GM12878 (cell line): ENCODE measurements around the gene HTR2B. TPM values are rescaled to one million over a fixed set of nuclear protein-coding genes. Genes with fewer than 3 reads are reported as not detected.

Source experiments
- ATAC-seq: fragments of 200-7000 bp; cut with Tn5 transposase; 3 replicates; pipeline ENCODE4 v1.9.1; 2020; ENCODE audit warnings: mild to moderate bottlenecking, moderate library complexity
- BruUV-seq: library from RNA; stranded (reverse); fragments of 400-500 nt; replicated peaks from 2 replicates; lab custom pipeline; 2021; lab: Mats Ljungman, UMichigan
- CTCF ChIA-PET: fragments of 300-600 bp; sonication (Branson Sonifier 250); formaldehyde crosslinking; extraction: SDS; loops from one replicate; lab custom pipeline; 2021; ENCODE audit warnings: inconsistent platforms; lab: Yijun Ruan, JAX
- POLR2A ChIA-PET: fragments of 350-600 bp; formaldehyde crosslinking; extraction: SDS; loops from one replicate; lab custom pipeline; 2021; ENCODE audit warnings: inconsistent platforms; lab: Charles Lee
- RAD21 ChIA-PET: fragments of 300-600 bp; sonication (Branson Sonifier 250); formaldehyde crosslinking; loops from one replicate; lab custom pipeline; 2023; ENCODE audit warnings: antibody characterized with exemption; ENCODE audit not compliant: unreplicated experiment; lab: Charles Lee
- SMC1A ChIA-PET: fragments of 300-600 bp; sonication (Branson Sonifier 250); formaldehyde crosslinking; loops from one replicate; lab custom pipeline; 2023; ENCODE audit not compliant: unreplicated experiment, uncharacterized antibody; lab: Charles Lee
- DNase-seq: peaks from one replicate; pipeline ENCODE4 v3.0.0-alpha.2; 2011; ENCODE audit warnings: low read depth, low spot score
- FAIRE-seq: peaks from 3 replicates; lab custom pipeline; 2011; peaks lifted over from hg19 to GRCh38; lab: Jason Lieb, UNC
- H2AFZ ChIP-seq: 2 replicates; pipeline ENCODE4 v1.6.0; 2011; ENCODE audit warnings: low read depth, low read length, control low read depth; ENCODE audit not compliant: control insufficient read depth
- H3K27ac ChIP-seq: 2 replicates; pipeline ENCODE4 v1.5.1; 2011; ENCODE audit warnings: control low read depth; ENCODE audit not compliant: control insufficient read depth, insufficient read depth
- H3K27me3 ChIP-seq, 2 experiments: replicated peaks in 1 of 2; 2 replicates each; pipeline versions ENCODE4 v1.6.0 to v1.6.1; 2011; ENCODE audit warnings: low read length in 1 of 2; ENCODE audit not compliant: control insufficient read depth in 2 of 2, insufficient read depth in 2 of 2
- H3K36me3 ChIP-seq, 2 experiments: 2 replicates each; pipeline ENCODE4 v1.5.1; 2011; ENCODE audit warnings: low read length in 1 of 2; ENCODE audit not compliant: control insufficient read depth in 2 of 2, insufficient read depth in 2 of 2
- H3K4me1 ChIP-seq: 2 replicates; pipeline ENCODE4 v1.6.1; 2011; ENCODE audit warnings: mild to moderate bottlenecking, low read length, moderate library complexity, mixed read lengths; ENCODE audit not compliant: control insufficient read depth, insufficient read depth
- H3K4me2 ChIP-seq: 2 replicates; pipeline ENCODE4 v1.6.0; 2011; ENCODE audit warnings: control low read depth; ENCODE audit not compliant: control insufficient read depth, insufficient read depth
- H3K4me3 ChIP-seq: fragments of 200-600 bp; sonication (generic); 2 replicates; pipeline ENCODE4 v1.5.1; 2016
- H3K79me2 ChIP-seq: 2 replicates; pipeline ENCODE4 v1.6.0; 2011; ENCODE audit warnings: low read length; ENCODE audit not compliant: control insufficient read depth, insufficient read depth
- H3K9ac ChIP-seq: 2 replicates; pipeline ENCODE4 v1.8.0; 2011; ENCODE audit warnings: low read length, control low read depth, mixed read lengths; ENCODE audit not compliant: control insufficient read depth, insufficient read depth
- H3K9me3 ChIP-seq: replicated peaks from 3 replicates; pipeline ENCODE4 v1.5.1; 2011; ENCODE audit warnings: mild to moderate bottlenecking, low read length; ENCODE audit not compliant: control insufficient read depth, insufficient read depth
- H4K20me1 ChIP-seq: 2 replicates; pipeline ENCODE4 v1.6.0; 2011; ENCODE audit not compliant: control insufficient read depth, insufficient read depth
- HDGF ChIP-seq: fragments of 450-650 bp; IDR thresholded peaks from 2 replicates; pipeline ENCODE4 v1.6.1; 2016; ENCODE audit warnings: antibody characterized with exemption
- JUND ChIP-seq: IDR thresholded peaks from 2 replicates; pipeline ENCODE4 v1.6.1; 2012; ENCODE audit warnings: low read depth, mild to moderate bottlenecking, low read length, improper control_type of control experiment, moderate library complexity
- NBN ChIP-seq: fragments of 450-650 bp; IDR thresholded peaks from 2 replicates; pipeline ENCODE4 v1.6.1; 2016
- PBX3 ChIP-seq: IDR thresholded peaks from 2 replicates; pipeline ENCODE4 v1.6.1; 2011; ENCODE audit warnings: mild to moderate bottlenecking, low read depth, low read length, moderate library complexity; ENCODE audit not compliant: insufficient replicate concordance
- PML ChIP-seq: IDR thresholded peaks from 2 replicates; pipeline ENCODE4 v1.6.1; 2012; ENCODE audit warnings: low read length, inconsistent platforms
- WGBS: methylation state at CpG from one replicate; pipeline ENCODE4 v1.1.6; 2016; ENCODE audit warnings: low lambda C conversion rate; ENCODE audit not compliant: insufficient replicate concordance, insufficient coverage; ENCODE audit errors: missing lambda C conversion rate; 5-methylcytosine and 5-hydroxymethylcytosine counted together
- in situ Hi-C: fragments of 300-500 bp; cut with MboI; formaldehyde crosslinking; loops from 9 replicates; pipeline ENCODE4 v1.14.3; 2018; ENCODE audit warnings: mixed read lengths
- intact Hi-C: fragments of 100-400 bp; cut with micrococcal nuclease; formaldehyde crosslinking; loops from one replicate; pipeline ENCODE4 v1.14.2; 2022; ENCODE audit not compliant: unreplicated experiment
- polyA plus RNA-seq, 11 experiments: library from polyadenylated mRNA; depleted of rRNA in 4 of 11; unstranded in 6 of 11; stranded (reverse) in 5 of 11; fragments of >200 nt; fragmentation: Nextera tagmentation in 4 of 11; fragmentation: Illumina TruSeq in 1 of 11; extraction: Ambion mirVana in 4 of 11; extraction: Trizol in 1 of 11; gene quantifications; 1 replicate in 1 of 11; 2 replicates in 10 of 11; pipeline versions ENCODE4 v1.2.1 to v1.2.3, GENCODE V29; 2011 to 2016; ENCODE audit warnings: inconsistent platforms in 2 of 11, missing spikeins in 2 of 11, low read depth in 1 of 11
- small RNA-seq: library from RNA; depleted of rRNA; stranded (forward); fragments of <200 nt; gene quantifications from one replicate; pipeline ENCODE3, GENCODE V24; 2014
- total RNA-seq, 4 experiments: library from RNA; depleted of rRNA in 3 of 4; stranded (reverse); fragments of >200 nt in 3 of 4; fragmentation: Illumina TruSeq in 1 of 4; extraction: Trizol in 1 of 4; gene quantifications; 2 replicates each; pipeline versions ENCODE4 v1.2.1 to v1.2.3, GENCODE V29; 2013 to 2021
- TF ChIP-seq, protein P1 (sequence below): fragments of 150-350 bp; IDR thresholded peaks from 2 replicates; pipeline ENCODE4 v1.6.1; 2016; ENCODE audit warnings: low read depth, low read length

HTR2B gene
- total and polyA plus RNA-seq, 10 of the 15 experiments (the other 5 are each of a cell fraction or from before 2014, with no cell fraction given) = 0.03 to 1.2 (median 0.15) TPM

- ChIA-PET POLR2A (interaction anchor here (0.6 to 0.7 kb wide), 2 partner anchors 26 to 474 kb away, joined by 3 read pairs; no protein-coding TSS in a partner anchor), CTCF (interaction anchor here (0.6 to 3.5 kb wide), 7 partner anchors 10 to 237 kb away, joined by 3 to 16 read pairs (median 6); no protein-coding TSS in a partner anchor), SMC1A (interaction anchor here (0.6 to 1.9 kb wide), 5 partner anchors 9 to 235 kb away, joined by 3 to 4 read pairs (median 3); no protein-coding TSS in a partner anchor)
- intact Hi-C loops (no loop called here), in situ Hi-C loops (no loop called here)
- no peaks in the 10 kb centered on the region for H3K4me1 ChIP-seq
- peak; percentile 35 for FAIRE-seq
- peaks cover 46% of the 10 kb centered on the region for H3K79me2 ChIP-seq
- TF ChIP-seq JUND (no peak), HDGF (no peak), PBX3 (no peak), PML (no peak), NBN (no peak)
- TF ChIP-seq, protein P1, sequence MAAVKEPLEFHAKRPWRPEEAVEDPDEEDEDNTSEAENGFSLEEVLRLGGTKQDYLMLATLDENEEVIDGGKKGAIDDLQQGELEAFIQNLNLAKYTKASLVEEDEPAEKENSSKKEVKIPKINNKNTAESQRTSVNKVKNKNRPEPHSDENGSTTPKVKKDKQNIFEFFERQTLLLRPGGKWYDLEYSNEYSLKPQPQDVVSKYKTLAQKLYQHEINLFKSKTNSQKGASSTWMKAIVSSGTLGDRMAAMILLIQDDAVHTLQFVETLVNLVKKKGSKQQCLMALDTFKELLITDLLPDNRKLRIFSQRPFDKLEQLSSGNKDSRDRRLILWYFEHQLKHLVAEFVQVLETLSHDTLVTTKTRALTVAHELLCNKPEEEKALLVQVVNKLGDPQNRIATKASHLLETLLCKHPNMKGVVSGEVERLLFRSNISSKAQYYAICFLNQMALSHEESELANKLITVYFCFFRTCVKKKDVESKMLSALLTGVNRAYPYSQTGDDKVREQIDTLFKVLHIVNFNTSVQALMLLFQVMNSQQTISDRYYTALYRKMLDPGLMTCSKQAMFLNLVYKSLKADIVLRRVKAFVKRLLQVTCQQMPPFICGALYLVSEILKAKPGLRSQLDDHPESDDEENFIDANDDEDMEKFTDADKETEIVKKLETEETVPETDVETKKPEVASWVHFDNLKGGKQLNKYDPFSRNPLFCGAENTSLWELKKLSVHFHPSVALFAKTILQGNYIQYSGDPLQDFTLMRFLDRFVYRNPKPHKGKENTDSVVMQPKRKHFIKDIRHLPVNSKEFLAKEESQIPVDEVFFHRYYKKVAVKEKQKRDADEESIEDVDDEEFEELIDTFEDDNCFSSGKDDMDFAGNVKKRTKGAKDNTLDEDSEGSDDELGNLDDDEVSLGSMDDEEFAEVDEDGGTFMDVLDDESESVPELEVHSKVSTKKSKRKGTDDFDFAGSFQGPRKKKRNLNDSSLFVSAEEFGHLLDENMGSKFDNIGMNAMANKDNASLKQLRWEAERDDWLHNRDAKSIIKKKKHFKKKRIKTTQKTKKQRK = no peak
- TF ChIP-seq, all 136 proteins: peak for 0
- RAD21 ChIA-PET = interaction anchor here (0.7 kb wide), 1 partner anchor 71 kb away, joined by 3 read pairs; no protein-coding TSS in a partner anchor
- Histone ChIP-seq H4K20me1 (0 out of 2 replicates have a peak, but pooled peaks cover 3% of the 10 kb centered on the region), H2AFZ (no peak overlapping the region), H3K4me2 (peak overlapping the region; percentile 93), H3K27me3 (no peaks in the 10 kb centered on the region), H3K9me3 (no peaks in the 10 kb centered on the region), H3K4me3 (peak overlapping the region; percentile 90; the same call in 1 of the 2 replicates), H3K36me3 (peaks cover 0 to 8% of the 10 kb centered on the region in 2 experiments; a peak in 1 of 4 replicates), H3K9ac (0 out of 2 replicates have a peak overlapping the region, but pooled peaks have one; percentile 8), H3K27ac (no peak overlapping the region)
- WGBS = 96% methylated on average over 4 of the region's 4 CpGs
- ATAC-seq (no peak), DNase-seq (no peak)
- BruUV-seq = no TSS peak
Measured at GRCh38 chr2:231058761-231059550, 65.9 kb downstream of the HTR2B start.

Small RNA genes lying within 50 kb of the gene (small RNA-seq; reads per million reads assigned to genes)
- gene RNU1-93P = not detected

Other genes starting within 250 kb of the HTR2B start
- 11.2 and 12.3 TPM in 2 replicates for gene GPR55, start 199.8 kb downstream of the HTR2B start, total RNA-seq (2014; rRNA removed)
- gene GPR55, start 199.8 kb downstream of the HTR2B start, total RNA-seq (2014; rRNA removed; fragmentation: Illumina TruSeq; extraction: Trizol) = 18.1 and 19.2 TPM in 2 replicates
- 26.8 and 30.1 TPM in 2 replicates for gene GPR55, start 199.8 kb downstream of the HTR2B start, total RNA-seq (2021)
- gene GPR55, start 199.8 kb downstream of the HTR2B start, polyA plus RNA-seq (2011; rRNA removed) = 16.5 and 26.9 TPM in 2 replicates
- 20.4 and 24.4 TPM in 2 replicates for gene GPR55, start 199.8 kb downstream of the HTR2B start, polyA plus RNA-seq (2014; fragmentation: Illumina TruSeq; extraction: Trizol)
- 1 to 10 TPM; 2.1 to 5.5 TPM for gene GPR55, start 199.8 kb downstream of the HTR2B start, polyA plus RNA-seq (2014; fragmentation: Nextera tagmentation; extraction: Ambion mirVana)
- 23.4 and 23.5 TPM in 2 replicates for gene GPR55, start 199.8 kb downstream of the HTR2B start, polyA plus RNA-seq (2014; rRNA removed)
- 10 to 100 TPM; 12.6 to 13.2 TPM for gene GPR55, start 199.8 kb downstream of the HTR2B start, polyA plus RNA-seq (2016; fragmentation: Nextera tagmentation; extraction: Ambion mirVana)
- not detected in 2 replicates for gene SPATA3, start 128.9 kb downstream of the HTR2B start, total RNA-seq (2014; rRNA removed)
- not detected in 2 replicates for gene SPATA3, start 128.9 kb downstream of the HTR2B start, total RNA-seq (2014; rRNA removed; fragmentation: Illumina TruSeq; extraction: Trizol)
- 0.19 TPM in 1 of 2 replicates, not detected in the other for gene SPATA3, start 128.9 kb downstream of the HTR2B start, total RNA-seq (2021)
- not detected in 2 replicates for gene SPATA3, start 128.9 kb downstream of the HTR2B start, polyA plus RNA-seq (2011; rRNA removed)
- gene SPATA3, start 128.9 kb downstream of the HTR2B start, polyA plus RNA-seq (2014; fragmentation: Illumina TruSeq; extraction: Trizol) = not detected in 2 replicates
- not detected for gene SPATA3, start 128.9 kb downstream of the HTR2B start, polyA plus RNA-seq (2014; fragmentation: Nextera tagmentation; extraction: Ambion mirVana)
- 0.22 TPM in 1 of 2 replicates, not detected in the other for gene SPATA3, start 128.9 kb downstream of the HTR2B start, polyA plus RNA-seq (2014; rRNA removed)
- gene SPATA3, start 128.9 kb downstream of the HTR2B start, polyA plus RNA-seq (2016; fragmentation: Nextera tagmentation; extraction: Ambion mirVana) = not detected
- under 0.01 TPM in 1 of 2 replicates, not detected in the other for gene C2orf72, start 87.5 kb downstream of the HTR2B start, total RNA-seq (2014; rRNA removed)
- not detected in 2 replicates for gene C2orf72, start 87.5 kb downstream of the HTR2B start, total RNA-seq (2014; rRNA removed; fragmentation: Illumina TruSeq; extraction: Trizol)
- gene C2orf72, start 87.5 kb downstream of the HTR2B start, total RNA-seq (2021) = 0.08 and 0.18 TPM in 2 replicates
- gene C2orf72, start 87.5 kb downstream of the HTR2B start, polyA plus RNA-seq (2011; rRNA removed) = 0.23 and 0.29 TPM in 2 replicates
- gene C2orf72, start 87.5 kb downstream of the HTR2B start, polyA plus RNA-seq (2014; fragmentation: Illumina TruSeq; extraction: Trizol) = not detected in 2 replicates
- not detected for gene C2orf72, start 87.5 kb downstream of the HTR2B start, polyA plus RNA-seq (2014; fragmentation: Nextera tagmentation; extraction: Ambion mirVana)
- gene C2orf72, start 87.5 kb downstream of the HTR2B start, polyA plus RNA-seq (2014; rRNA removed) = 0.03 TPM in 1 of 2 replicates, not detected in the other
- not detected for gene C2orf72, start 87.5 kb downstream of the HTR2B start, polyA plus RNA-seq (2016; fragmentation: Nextera tagmentation; extraction: Ambion mirVana)
- 104 and 110 TPM in 2 replicates for gene PSMD1, start 68.2 kb downstream of the HTR2B start, total RNA-seq (2014; rRNA removed)
- 117 and 120 TPM in 2 replicates for gene PSMD1, start 68.2 kb downstream of the HTR2B start, total RNA-seq (2014; rRNA removed; fragmentation: Illumina TruSeq; extraction: Trizol)
- 109 and 117 TPM in 2 replicates for gene PSMD1, start 68.2 kb downstream of the HTR2B start, total RNA-seq (2021)
- 139 and 176 TPM in 2 replicates for gene PSMD1, start 68.2 kb downstream of the HTR2B start, polyA plus RNA-seq (2011; rRNA removed)
- gene PSMD1, start 68.2 kb downstream of the HTR2B start, polyA plus RNA-seq (2014; fragmentation: Illumina TruSeq; extraction: Trizol) = 142 and 159 TPM in 2 replicates
- gene PSMD1, start 68.2 kb downstream of the HTR2B start, polyA plus RNA-seq (2014; fragmentation: Nextera tagmentation; extraction: Ambion mirVana) = 100 to 1,000 TPM in 1 of 2 experiments, 10 to 100 TPM in 1; 96.4 to 220 TPM
- gene PSMD1, start 68.2 kb downstream of the HTR2B start, polyA plus RNA-seq (2014; rRNA removed) = 80.4 and 87.4 TPM in 2 replicates
- 100 to 1,000 TPM; 162 to 165 TPM for gene PSMD1, start 68.2 kb downstream of the HTR2B start, polyA plus RNA-seq (2016; fragmentation: Nextera tagmentation; extraction: Ambion mirVana)
- gene ARMC9, start 73.6 kb upstream of the HTR2B start, total RNA-seq (2014; rRNA removed) = 9.3 and 10.1 TPM in 2 replicates
- 8.9 and 10.4 TPM in 2 replicates for gene ARMC9, start 73.6 kb upstream of the HTR2B start, total RNA-seq (2014; rRNA removed; fragmentation: Illumina TruSeq; extraction: Trizol)
- gene ARMC9, start 73.6 kb upstream of the HTR2B start, total RNA-seq (2021) = 10.9 and 11.5 TPM in 2 replicates
- gene ARMC9, start 73.6 kb upstream of the HTR2B start, polyA plus RNA-seq (2011; rRNA removed) = 7.6 and 8.9 TPM in 2 replicates
- 8.4 and 10.3 TPM in 2 replicates for gene ARMC9, start 73.6 kb upstream of the HTR2B start, polyA plus RNA-seq (2014; fragmentation: Illumina TruSeq; extraction: Trizol)
- 1 to 10 TPM; 3.8 to 6.5 TPM for gene ARMC9, start 73.6 kb upstream of the HTR2B start, polyA plus RNA-seq (2014; fragmentation: Nextera tagmentation; extraction: Ambion mirVana)
- 9.2 and 11.2 TPM in 2 replicates for gene ARMC9, start 73.6 kb upstream of the HTR2B start, polyA plus RNA-seq (2014; rRNA removed)
- gene ARMC9, start 73.6 kb upstream of the HTR2B start, polyA plus RNA-seq (2016; fragmentation: Nextera tagmentation; extraction: Ambion mirVana) = 10 to 100 TPM; 21.4 to 21.8 TPM